Stimulated activated CD4-positive, alpha-beta T cell treated with anti-CD3 and anti-CD28 coated beads, TNF-alpha, amount 100 ng/mL, for 4 hours (primary cell): ENCODE data around the gene GPR107.

Experiments
- DNase-seq, 3 experiments: peaks; one replicate each; pipeline ENCODE4 v3.0.0-alpha.2; 2020; ENCODE audit warnings: low read depth in 3 of 3

Gene GPR107

DNA sequence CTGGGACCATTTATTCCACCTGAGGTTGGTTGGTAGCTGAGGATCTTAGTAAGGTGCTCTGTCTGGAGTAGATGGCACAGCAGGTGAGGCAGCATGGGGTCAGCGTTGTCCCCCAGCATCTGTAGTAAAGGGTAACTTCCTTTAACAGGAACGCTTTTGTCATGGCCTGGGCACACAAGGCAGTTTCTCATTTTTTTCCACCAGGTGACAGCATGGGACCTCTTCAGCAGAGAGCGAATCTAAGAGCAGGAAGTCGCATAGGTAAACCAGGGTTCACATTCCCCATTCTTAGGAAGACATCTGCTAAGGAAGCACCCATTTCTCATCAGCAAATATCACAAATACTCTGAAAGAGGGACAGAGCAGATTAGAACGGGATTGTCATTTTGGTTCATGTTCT is 56.5 kb downstream of the GPR107 start:
- DNase-seq: no peak

DNA sequence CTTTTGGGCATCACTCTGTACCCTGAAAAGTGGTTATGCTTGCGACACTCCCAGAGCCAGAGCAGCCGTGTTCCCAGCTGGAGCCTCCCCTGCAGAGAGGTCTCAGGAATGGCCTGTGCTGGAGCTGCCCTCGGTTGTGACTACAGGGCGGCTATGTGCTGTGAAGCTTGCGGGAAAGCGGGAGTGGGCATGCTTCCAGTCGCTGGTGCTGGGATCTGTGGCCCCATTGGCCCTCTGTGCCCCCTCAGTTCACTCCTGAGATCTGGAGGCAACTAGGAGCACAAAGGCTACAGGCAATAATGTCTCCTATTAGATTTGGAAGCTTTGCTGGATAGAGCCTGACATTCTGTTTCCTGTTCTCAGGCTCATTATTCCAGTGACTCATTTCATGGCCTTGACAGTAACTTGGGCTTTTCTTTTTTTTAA is 56.9 kb downstream of the GPR107 start:
- no peak for DNase-seq

DNA sequence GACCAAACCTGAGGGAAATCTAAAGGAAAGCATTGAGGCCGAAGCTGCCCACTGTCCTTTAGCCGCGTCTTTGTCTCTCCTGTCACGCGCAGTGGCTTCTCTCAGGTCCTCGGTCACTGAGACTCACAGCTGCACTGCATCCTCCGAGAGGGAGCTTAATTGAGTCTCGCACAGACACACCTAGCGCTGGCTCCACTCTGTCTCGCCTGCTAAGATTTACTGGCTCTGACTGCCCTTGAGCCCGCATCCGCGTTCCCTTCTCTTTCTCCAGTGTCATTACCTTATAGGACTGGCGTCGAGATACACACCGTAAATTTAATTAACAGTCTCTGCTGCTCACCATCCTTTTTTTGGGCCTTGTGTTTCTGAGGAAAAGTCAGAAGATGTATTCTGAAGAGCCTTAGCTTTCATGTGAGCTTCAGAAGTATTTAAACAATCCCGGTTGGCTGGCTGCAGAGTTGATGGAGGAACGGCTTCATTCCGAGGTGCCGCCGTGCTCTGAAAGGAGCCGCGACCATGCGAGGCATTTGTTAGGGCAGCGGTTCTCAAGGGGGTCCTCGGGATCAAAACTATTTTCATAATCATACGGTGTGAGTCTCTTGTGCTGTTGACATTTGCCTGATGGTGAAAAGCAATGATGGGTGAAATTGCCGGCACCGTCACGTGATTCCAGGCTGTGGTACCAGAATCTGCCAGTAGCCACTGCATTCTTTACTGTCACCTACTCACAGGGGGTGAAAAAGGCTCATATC is 58.3 kb downstream of the GPR107 start:
- DNase-seq: no peak

DNA sequence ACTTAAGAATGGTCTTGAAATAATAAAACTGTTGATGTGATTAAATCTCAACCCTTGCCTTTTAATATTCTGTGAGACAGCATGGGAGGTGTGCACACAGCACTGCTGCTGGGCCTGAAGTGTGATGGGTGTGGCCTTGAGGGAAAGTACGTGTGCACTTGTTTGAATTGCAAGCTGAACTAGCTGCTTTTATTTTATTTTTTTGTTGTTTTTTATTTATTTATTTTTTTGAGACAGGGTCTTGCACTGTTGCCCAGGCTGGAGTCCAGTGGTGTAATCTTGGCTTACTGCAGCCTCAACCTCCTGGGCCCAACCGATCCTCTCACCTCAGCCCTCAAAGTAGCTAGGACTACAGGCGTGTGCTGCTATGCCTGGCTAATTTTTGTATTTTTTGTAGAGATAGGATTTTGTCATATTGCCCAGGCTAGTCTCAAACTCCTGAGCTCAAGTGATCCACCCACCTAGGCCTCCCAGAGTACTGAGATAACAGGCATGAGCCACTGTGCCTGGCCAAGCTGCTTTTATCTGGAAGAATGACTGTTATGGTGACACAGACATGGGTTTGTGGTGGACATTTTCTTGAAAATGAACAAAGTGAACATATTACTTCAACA is 58.9 kb downstream of the GPR107 start:
- DNase-seq: no peak

DNA sequence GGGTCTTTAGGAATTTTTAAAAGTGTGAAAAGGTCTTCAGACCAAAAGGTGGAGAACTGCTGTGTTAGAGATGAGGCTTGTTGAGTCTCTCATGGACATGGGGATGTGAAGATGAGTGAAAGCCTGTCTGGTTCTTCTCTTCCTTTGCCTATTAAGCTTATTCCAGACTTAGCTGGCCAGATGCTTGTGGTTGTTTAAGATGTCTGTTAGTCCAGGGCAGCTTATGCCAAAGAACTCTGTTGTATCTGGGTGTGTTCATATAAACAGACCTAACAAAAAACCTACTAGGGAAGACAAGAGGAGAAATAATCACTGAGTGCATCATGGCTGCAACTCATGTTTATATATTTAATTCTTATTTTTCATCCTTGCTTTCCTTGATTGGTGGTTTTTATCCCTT is 61.0 kb downstream of the GPR107 start:
- no peak for DNase-seq

DNA sequence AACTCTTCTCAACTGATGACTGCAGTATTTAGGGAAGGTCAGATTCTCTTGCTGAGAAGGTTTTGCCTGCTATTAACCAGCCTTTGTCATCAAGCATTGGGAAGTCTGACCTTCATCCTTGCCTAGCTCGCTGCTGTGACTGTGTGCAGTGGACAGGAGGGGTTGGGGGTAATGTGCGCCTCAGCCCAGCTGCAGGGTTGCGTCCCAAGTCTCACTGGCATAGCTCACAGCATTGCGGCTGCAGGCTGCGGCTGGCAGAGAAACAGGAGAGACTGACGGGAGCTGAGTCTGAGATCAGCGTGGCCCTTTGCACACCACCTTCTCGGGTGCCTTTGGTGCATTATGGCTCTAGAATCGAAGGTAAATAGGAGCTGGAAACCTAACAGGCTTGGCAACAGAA is 62.6 kb downstream of the GPR107 start:
- DNase-seq: no peak

DNA sequence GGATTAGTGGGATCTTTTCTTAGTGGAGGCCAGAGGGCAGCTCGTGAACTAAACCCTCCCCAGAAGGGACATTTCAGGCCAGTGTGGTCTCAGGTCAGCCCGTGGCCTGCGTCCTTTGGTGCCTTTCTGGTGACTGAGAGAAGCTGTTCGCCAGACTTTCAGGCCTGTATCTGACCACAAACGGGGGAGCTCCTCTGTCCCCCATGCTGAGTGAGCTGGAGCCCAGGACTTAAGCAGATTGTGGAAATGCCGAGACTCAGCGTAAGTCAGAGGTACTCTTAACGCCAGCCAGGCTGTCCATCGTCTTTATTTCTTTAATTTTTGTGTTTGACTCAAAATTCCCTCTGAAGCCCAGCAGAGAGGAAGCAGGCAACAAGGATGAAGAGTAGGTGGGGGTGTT is 63.7 kb downstream of the GPR107 start:
- no peak for DNase-seq

DNA sequence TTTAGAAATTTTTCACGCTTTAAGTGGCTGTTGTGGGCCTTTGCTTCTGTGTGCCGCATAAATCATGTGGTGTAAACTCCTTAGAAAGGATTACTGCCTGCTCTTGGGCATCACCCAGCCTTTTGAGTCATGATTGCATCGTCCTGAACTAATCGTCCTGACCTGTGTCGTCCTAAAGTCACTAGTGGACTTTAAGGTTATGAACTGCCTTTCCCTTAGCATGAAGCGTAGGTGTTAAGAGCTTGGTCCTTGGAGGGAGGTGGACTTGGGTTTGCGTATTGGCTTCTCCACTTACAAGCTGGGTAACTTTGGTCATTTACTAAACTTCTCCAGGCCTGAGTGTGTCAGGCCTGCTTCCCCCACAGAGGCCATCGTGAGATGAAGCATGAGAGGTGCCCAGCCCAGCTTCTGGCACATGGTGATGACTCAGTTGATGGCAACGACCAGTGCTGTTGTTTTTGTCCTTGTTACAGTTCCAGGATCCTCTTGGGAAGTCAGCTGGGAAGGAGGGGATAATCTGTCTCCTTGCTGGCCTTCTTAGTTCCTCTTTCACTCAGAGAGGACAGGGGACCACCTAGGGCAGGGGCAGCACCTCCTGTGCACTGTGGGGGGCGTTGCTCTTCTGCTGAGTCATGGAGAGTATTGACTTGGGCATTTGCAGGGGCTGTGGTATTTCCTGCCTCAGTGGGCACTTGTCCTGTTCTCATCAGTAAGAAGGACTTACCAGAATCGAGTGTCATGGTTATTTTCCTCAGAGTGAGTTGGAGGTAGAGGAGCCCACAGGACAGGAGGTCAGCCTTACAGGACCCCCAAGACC is 64.3 kb downstream of the GPR107 start:
- DNase-seq: no peak

DNA sequence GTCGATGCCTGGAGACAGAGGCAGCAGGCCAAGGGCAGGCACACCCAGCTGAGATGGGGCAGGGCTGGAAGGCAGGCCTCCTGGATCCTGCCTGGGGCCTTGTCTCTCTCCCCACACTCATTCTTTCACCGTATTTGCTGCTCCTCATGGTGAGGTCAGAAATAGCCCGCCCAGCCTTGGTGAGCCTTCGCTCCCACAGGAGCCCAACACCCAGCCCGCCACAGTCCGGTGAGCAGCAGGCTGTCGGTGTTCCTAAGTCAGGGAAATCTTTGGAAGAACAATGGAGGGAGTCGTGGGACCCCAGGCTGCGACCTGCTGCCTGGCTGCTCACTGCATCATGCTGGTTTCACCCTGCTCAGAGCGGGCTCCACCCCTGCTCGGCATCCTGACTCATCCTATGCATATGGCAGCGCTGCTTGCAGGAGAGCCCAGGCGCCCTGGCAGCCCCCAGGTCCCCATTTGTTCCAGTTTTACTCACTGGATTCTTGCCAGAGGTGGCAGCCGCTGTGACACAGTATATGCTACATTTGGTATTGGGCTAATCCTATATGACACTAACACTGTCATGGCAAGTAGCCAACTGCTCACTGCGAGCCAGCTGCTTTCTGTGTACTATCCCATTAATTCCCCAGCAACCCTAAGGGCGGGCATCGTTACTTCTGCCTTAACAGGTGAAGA is 65.3 kb downstream of the GPR107 start:
- DNase-seq: no peak

DNA sequence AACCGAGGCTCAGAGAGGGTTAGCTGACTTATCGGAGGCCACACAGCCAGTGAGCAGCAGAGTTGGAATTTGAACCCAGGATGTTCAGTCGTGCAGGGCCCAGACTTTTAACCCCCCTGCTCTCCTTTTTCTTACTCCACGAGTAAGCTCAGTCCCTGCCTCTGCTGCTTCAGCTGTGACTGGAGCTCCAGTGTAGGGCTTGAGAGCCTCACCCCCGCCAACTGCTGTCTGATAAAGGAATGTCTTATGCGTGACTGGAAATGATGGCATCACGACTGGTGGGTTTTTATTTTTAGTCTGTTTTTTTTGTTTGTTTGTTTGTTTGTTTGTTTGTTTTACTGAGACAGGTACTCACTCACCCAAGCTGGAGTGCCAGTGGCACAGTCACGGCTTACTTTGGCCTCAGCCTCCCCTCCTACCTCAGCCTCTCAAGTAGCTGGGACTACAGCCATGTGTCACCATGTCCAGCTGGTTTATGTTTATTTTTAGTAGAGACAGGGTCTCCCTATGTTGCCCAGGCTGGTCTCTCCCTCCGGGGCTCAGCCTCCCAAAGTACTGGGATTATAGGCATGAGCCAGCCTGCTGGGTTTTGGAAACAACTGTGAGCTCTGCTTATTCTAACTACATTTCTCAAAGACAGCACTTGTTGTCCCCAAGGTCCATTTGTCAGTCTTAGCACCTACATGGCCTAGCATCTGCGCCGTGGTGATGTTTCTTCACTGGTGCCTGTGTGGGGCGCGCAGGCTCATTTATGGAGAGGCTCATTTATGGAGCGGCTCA is 66.0 kb downstream of the GPR107 start:
- DNase-seq: no peak

DNA sequence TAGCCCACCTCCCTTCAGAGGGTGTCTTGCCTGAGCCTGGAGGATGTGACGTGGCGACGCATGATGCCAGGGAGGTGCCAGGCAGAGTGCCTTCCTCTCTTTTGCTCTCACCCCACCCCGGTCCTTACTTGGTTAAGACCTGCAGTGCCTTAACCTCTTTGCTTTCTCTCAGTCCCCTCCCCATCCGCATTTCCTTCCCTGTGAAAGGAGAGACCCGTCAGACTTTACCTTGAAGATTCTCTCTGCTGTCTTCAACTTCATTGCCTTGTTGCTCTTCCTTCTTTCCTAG is 66.5 kb downstream of the GPR107 start:
- DNase-seq: no peak

DNA sequence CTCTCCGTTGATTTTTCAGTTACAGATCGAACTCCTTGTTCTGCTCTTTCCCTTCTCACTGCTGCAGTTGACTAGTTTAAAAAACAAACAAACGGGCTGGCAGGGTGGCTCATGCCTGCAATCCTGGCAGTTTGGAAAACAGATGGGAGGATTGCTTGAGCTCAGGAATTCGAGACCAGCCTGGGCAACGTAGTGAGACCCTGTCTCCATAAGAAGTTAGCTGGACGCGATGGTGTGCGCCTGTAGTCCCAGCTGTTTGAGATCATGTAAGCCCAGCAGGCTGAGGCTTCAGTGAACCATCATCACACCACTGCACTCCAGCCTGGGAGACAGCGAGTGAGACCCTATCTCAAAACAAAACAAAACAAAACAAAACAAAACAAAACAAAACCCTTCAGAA is 67.1 kb downstream of the GPR107 start:
- DNase-seq: no peak

DNA sequence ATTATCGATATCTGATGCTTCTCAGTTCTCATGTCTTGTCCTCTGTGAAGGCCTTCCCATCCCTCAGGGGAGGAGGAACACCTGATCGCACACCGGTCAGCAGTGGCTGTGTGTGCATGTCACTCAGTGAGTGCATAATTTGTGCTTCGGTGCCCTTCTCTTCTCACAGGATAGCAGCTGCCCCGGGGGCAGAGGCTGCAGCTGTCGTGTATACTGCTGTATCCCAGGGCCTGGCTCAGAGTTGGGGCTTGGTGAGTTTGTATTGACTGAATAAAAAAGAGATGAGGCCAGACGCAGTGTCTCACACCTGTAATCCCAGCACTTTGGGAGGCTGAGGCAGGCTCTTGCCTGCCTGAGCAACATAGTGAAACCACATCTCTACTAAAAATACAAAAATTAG is 68.8 kb downstream of the GPR107 start:
- DNase-seq: no peak

DNA sequence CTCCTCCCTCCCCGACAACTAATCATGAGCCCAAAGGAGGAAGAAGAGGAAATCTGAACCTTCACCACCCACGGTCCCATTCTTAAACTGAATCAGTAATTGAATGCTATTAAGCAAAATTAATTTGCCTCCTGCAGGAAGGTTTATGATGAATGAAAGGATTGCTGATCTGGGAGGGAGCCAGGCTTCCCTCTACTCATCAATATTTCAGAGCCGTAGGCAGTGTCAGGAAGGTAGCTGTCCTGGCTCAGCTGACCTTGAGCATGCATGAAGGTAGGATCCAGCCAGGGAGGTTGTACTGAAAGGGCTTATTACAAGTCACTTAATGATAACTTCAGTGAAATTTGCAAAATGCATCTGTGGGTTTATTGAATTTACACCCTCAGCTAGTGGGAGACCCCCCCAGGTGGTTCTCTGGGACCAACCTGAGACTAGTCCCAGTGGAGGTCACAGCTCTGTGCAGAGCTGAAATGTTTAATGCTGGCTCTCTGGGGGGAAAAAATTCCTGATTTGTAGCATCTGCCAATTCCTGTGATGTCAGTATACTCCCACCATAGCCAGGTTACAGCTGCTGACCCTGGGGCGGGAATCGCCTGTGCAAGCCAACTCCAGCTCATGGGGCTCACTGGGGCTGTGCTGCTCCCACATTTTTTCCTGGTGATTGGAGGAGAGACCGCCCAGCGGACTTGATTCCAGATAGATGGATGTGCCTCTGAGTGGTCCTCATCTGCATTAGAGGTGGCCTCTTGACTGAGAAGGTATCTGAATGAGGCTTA is 70.6 kb downstream of the GPR107 start:
- no peak for DNase-seq

DNA sequence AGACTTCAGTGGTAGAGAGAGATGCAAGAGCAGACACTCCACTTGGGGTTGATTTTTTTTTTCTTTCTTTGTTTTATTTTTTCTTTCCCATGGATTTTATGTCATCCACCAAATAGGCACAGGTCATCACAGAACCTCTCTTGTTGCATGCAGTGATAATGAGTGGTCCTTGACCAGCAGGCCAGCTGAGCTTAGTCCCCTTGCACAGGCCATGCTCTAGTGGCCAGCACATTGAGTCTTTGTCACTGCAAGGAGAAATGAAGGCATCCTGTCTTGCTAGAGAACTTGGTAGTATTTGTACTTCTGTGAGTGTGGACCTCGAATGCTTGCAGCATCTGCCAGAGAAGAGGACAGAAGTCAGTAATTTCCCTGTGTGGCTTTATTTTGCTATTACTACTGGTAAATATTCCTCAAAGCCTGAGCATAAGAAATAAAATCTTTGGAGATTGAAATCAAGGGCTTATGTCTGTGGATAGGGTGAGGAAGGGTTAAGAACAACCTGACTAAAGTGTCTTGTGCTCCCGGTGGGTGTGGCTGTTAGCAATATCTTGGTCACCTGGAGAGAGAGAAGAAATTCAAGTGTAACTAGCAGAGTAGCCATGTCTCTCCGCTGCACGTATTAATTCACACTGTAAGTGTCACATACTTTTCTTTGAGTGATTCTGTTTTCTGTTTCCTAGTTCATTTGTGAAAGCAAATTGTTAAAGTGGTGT is 73.2 kb downstream of the GPR107 start:
- no peak for DNase-seq

DNA sequence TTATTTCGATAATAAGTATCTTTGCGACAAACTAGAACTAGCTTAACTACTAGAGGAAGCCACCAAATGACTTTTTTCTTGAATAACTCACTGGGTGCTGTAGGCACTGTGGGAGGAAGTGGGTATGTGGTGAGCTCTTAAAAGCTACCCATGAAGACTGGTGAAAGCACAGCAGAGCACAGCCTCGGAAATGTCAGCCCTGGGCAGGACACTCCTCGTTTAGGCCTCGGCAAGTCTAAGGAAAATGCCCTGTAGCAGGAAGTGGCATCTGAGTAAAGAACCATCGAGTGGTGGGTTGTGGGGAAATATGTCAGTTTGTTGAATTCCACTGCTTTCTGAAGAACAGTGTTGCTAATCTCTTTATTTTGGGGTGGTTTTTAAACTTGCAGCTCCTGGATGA is 74.5 kb downstream of the GPR107 start:
- DNase-seq: peak in 2 of 3 experiments; percentile 44 to 65

DNA sequence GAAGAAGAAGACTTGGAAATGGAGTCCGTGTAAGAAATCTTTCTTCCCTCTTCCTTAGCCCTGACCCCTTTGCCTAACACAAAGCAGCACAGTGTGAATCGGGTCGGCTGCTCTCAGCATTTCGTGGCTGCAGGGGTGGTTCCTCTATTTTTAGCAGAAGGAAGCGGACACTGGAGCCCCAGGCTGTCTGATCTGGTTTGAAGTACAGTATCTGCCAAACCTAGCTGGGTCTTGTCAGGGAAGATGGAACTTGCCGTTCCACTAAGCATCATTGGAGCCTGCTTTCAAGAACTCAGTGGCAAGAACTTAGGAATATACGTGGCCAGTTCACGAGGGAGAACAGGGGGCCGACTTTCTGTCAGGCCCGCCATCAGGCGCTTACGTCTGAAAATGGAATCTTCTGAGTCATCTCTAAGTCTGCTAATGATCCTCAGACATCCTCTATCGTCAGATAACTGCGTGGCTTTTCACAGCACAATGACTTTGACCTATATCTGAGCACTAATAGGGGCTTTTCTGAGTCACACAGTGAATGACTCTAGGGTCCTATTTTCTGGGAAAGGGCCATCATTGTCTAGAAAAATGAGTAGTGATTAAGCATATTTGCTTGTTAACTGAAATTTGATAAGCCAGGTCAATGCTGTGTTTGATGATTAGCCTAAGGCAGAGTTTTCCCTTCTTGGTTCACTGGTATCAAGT is 75.2 kb downstream of the GPR107 start:
- DNase-seq: peak; percentile 34 to 46 (median 43)

DNA sequence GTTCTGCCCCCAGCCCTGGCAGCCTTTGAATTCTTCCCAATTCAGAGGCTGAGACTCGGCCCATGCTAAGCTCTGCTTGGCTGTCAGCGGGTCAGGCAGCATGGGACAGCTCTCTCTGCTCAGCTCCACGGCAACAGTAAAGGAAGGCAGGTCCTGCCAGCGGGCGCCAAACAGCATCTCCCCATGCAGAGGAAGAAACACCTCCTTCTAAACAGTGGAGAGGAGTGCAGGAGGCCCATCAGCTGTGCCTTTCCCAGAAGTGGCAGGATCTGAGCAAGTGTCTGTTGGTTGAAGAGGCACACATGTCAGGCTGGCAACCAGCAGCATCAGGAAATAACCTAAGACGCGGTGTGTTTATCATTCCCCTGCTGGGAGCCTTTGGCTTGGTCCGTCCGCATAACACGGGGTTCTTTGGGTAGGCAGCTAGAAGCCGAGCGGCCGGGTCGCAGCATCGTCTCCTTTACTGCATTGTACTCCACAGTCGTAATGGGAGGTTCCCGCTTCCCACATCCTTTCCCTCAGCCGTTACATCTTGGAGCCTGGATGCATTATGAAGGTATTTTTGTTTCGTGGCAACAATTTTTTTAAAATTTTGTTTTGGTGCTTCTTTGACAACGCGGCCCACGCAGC is 75.8 kb downstream of the GPR107 start:
- no peak for DNase-seq

DNA sequence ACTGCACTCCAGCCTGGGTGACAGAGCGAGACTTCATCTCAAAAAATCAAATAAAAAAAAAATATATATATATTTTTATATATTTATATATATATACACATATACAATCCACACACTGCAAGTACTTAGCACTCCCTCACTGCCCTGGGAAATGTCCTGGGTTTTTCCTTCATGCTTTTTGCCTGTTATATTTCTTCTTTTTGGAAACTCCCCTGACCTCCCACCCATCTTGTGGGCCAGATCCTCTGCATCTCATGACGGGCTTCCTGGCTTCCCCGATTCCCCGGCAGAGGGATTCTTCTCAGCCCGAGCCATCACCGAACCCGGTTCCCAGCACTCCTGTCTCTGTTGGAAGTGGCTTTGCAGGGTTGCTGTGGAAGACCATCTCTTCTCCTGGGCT is 79.0 kb downstream of the GPR107 start:
- no peak for DNase-seq
